ENCODE data around the gene ELF1.
"Not testable (repeated sequence)": the region's sequence is repeated elsewhere in the genome, so short reads cannot be mapped to it uniquely, and the experiment has no call there.

The ELF1 gene

DNA sequence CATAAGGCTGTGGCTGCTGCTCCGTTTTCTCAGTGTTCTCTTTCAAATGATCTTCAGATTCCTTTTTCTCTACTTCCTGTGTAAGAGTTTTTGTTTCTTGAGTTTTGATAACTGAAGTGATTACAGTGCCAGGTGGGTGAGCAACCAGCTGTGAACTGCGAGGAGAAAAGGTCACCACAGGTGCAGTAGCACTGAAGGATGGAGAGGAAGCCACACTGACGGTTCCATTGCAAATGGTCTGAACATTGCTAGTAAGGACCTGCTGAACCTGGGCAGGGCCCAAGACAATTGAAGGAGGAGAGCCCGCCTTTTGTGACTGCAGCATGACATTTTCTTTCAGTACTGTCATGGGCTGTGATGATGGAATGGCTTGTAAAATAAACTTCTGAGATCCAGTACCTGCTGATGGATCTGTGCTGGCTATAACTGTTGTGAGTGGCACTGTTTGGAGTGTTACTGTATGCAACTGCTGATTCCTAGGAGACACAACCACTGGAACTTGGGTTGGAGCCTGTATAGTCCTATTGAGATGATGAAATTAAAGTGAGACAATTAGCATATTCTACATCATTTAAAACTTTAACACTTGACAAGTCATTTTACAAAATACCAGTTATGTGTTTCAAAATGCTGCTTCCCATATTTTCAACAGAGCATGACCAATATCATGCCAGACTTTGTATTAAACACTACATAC lies 85.5 kb downstream of the ELF1 start:
- DNase-seq (ENCODE audit: low read depth): no peak

- DNase-seq (ENCODE audit: low read depth): no peak
Observed at GRCh38 chr13:40932252-40932651, 86.9 kb downstream of the ELF1 start.

GRCh38 chr13:40931719-40932118 lies 87.4 kb downstream of the ELF1 start:
- DNase-seq (ENCODE audit: low read depth): no peak

DNA sequence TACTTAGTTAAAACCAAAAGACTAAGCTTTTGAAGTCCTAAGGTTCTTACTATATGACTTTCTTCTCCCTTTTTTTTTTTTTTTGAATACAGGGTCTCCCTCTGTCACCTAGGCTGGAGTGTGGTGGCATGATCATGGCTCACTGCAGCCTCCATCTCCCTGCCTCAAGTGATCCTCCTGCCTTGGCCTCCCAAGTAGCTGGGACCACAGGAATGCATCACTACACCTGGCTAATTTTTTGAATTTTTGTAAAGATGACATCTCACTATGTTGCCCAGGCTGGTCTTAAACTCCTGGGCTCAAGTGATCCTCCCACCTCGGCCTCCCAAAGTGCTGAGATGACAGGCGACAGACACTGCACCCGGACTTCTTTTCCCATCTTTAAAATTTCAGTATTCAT lies 89.2 kb downstream of the ELF1 start:
- not testable (repeated sequence) for DNase-seq (ENCODE audit: low read depth)

- DNase-seq (ENCODE audit: low read depth): no peak
Observed at GRCh38 chr13:40928980-40929379, 90.1 kb downstream of the ELF1 start.

DNA sequence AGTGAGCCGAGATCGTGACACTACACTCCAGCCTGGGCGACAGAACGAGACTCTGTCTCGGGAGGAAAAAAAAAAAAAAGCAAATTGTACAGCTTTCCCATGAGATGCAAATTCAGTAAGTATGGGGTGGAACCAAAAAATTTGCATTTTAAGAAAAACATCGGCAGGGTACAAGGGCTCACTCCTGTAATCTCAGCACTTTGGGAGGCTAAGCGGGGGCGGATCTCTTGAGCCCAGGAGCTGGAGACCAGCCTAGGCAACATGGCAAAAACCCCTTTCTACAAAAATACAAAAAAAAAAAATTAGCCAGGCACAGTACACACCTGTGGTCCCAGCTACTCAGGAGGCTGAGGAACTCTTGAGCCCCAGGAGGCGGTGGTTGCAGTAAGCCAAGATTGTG lies 91.2 kb downstream of the ELF1 start:
- no peak for DNase-seq (ENCODE audit: low read depth)

DNA sequence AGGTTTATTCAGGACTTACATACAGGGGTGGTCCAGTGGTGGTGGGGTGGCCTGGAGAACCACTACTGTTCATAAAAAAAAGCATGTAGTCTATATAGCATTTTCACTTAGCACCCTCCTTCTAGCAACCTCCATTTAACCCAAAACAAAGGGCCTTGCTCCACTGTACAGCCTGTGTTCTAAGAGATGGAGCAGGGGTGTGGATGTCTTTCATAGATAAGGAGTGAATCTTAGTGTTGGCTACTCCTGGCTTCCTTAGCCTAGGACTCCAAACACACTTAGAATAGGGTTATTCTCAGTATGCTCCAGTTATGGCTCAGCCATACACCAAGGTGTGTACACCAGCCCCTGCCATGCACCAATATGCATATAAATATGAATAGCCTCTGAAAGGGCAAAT lies 95.2 kb downstream of the ELF1 start:
- DNase-seq (ENCODE audit: low read depth): no peak

DNA sequence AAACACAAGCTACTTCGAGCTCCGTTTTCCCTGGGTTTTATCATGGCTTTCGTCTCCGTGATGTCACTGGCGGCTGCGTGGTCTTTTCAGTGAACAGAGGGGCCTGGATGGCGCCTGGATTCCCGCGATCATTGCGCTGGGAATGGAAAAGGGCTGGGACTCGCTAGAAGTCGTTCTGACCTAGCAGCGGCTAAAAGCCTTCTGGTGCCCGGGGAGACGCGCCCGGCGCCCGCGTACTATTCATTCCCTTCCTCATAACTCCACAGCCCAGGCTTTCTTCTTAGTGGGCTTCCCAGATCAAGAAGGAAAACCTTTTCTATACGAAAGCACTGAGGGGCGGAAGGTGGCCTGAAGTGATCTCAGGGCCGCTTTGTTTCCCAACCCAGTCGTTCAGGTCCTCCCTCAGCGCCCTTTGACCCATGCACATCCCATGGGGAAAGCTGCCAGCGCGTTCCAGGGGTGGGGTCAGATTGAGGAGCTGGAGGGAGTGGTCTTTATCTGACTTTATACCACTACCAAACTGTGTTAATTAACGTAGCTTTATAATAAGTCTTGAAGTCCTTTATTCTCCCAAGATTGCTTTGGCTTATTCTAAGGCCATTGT lies 96.6 kb downstream of the ELF1 start:
- DNase-seq (ENCODE audit: low read depth): no peak

DNA sequence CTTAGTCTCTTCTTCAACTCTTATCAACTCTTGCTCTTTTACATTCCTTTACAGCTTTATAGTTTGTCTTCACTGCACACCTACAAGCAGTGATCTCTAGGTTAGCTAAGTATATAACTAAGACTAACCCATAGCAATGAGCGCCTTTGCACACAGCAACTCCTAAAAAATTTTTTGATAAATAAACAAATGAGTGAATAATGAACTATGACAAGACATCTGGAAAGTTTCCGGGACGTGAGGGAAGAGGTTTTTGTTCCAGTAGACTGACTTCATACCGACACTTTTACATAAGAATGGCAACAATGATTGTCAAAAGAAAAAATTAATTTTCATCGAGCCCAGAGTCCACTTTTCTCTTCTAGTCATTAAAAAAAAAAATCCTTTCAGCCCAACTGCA lies 98.3 kb downstream of the ELF1 start:
- no peak for DNase-seq (ENCODE audit: low read depth)

DNA sequence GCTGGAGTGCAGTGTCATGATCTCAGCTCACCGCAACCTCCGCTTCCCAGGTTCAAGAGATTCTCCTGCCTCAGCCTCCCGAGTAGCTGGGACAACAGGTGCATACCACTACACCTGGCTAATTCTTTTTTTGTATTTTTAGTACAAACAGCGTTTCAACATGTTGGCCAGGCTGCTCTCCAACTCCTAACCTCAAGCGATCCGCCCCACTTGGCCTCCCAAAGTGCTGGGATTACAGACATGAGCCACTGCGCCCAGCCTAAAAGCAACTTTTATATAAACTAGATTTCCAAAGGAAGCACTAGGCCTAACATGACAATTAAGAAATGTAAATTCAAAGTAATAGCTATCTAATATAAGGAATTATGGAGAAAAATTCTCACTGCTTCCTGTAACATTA lies 99.2 kb downstream of the ELF1 start:
- DNase-seq (ENCODE audit: low read depth): not testable (repeated sequence)

DNA sequence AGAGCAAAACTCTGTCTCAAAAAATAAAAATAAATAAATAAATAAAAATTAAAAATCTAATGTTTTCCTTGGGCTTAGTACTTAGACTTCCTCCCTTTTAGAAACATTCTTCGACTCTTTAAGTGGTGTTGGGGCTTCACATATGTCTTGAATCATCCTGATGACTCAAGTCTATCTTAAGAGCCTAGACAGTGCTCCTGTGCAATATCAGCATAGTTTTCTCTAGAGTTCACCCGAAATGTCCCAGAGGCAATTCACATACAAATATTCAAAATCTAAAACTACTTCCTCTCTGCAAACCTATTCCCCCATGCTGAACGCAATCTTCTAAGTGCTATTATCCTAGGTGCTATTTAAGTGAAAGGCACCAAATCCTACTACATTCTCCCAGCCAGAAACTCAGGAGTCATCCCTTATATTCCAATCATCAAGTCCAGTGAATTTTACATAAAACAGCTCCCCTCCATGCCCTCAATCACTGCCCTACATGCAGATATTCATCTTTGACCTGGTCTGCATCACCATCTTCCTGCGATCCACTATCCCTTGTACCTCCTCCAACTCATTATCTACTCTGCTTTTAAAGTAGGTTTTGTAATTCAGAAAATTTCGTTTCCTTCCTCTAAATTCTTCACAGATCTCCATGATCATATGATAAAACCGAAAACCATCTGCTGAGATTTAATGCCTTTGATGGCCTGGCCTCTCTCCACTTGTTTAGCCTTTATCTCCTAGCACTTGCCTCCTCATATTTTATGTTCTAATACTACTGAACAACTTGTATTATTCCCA lies 102.7 kb downstream of the ELF1 start:
- no peak for DNase-seq (ENCODE audit: low read depth)

- DNase-seq (ENCODE audit: low read depth): not testable (repeated sequence)
Observed at GRCh38 chr13:40914863-40915262, 104.3 kb downstream of the ELF1 start.

DNA sequence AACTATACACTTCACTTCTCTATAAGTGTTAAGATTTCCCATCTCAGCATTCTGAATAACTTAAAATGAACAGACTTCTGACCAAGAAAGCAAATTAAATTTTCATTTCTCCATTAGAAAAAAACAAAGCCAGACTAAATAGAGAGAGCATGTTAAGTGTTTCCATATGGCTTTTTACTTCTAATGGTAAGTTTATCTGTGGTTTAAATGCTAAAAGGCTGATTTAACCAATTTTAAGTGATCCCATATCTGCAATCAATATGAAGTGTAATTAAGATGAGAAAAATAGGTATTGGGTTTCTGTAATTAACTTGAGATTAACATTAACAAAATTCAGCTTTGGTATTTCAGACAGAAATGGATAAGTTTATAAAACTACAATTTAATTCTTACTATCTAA lies 107.8 kb downstream of the ELF1 start:
- DNase-seq (ENCODE audit: low read depth): no peak

GRCh38 chr13:40910324-40911050 lies 108.6 kb downstream of the ELF1 start:
- DNase-seq (ENCODE audit: low read depth): no peak

DNA sequence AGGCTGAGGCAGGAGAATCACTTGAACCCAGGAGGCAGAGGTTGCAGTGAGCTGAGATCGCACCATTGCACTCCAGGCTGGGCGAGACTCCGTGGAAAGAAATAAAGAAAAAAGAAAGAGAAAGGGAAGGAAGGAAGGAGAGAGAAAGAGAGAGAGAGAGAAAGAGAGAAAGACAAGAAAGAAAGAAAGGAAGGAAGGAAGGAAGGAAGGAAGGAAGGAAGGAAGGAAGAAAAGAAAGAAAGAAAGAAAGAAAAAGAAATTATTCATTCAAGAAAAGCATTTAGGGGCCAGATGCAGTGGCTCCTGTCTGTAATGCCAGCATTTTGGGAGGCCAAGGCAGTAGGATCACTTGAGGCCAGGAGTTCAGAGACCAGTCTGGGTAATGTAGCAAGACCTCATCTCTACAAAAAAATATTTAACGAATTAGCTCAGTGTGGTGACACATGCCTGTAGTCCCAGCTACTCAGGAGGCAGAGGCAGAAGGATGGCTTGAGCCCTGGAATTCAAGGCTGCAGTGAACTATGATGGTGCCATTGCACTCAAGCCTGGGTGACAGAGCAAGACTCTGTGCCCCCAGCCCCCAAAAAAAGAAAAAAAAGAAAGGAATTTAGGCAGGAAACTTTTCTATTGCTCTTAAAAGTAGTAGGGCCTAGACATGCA lies 109.4 kb downstream of the ELF1 start:
- DNase-seq (ENCODE audit: low read depth): not testable (repeated sequence)

GRCh38 chr13:40908546-40908945 lies 110.6 kb downstream of the ELF1 start:
- no peak for DNase-seq (ENCODE audit: low read depth)

DNA sequence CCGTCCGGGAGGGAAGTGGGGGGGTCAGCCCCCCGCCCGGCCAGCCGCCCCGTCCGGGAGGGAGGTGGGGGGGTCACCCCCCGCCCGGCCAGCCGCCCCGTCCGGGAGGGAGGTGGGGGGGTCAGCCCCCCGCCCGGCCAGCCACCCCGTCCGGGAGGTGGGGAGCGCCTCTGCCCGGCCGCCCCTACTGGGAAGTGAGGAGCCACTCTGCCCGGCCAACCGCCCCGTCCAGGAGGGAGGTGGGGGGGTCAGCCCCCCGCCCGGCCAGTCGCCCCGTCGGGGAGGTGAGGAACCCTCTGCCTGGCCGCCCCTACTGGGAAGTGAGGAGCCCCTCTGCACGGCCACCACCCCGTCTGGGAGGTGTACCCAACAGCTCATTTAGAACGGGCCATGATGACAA lies 118.1 kb downstream of the ELF1 start:
- DNase-seq (ENCODE audit: low read depth): not testable (repeated sequence)

DNA sequence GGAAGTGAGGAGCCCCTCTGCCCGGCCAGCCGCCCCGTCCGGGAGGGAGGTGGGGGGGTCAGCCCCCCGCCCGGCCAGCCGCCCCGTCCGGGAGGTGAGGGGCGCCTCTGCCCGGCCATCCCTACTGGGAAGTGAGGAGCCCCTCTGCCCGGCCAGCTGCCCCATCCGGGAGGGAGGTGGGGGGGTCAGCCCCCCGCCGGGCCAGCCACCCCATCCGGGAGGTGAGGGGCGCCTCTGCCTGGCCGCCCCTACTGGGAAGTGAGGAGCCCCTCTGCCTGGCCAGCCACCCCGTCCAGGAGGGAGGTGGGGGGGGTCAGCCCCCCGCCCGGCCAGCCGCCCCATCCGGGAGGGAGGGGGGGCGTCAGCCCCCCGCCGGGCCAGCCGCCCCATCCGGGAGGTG lies 118.5 kb downstream of the ELF1 start:
- not testable (repeated sequence) for DNase-seq (ENCODE audit: low read depth)

DNA sequence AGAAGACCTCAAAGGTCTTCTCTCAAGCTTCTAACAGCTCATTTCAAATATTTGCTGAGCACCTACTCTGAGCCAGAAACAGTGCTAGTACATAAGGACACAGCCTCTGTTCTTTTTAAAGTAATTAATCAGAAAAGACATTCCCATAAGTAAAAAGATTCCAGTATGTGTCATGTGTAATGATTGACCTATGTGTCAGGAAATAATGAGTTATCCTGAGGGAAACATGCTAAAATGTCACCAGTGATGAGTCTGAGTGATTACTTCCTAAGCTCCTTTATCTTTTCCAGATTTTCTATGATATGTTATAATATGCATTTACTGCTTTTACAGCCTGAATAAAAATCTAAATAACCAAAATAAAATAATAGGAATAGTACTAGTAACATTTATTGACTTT lies 122.1 kb downstream of the ELF1 start:
- DNase-seq (ENCODE audit: low read depth): no peak

GRCh38 chr13:40895227-40896184 lies 123.6 kb downstream of the ELF1 start:
- DNase-seq (ENCODE audit: low read depth): no peak

- DNase-seq (ENCODE audit: low read depth): not testable (repeated sequence)
Observed at GRCh38 chr13:40893573-40893972, 125.5 kb downstream of the ELF1 start.
